OCI-LY1 (cell line): Measurements from ENCODE around the gene PTK7.
"Not testable (repeated sequence)": the region's sequence is repeated elsewhere in the genome, so short reads cannot be mapped to it uniquely, and the experiment has no call there.

ENCODE experiments used
- H2AFZ ChIP-seq: fragments of 200-600 bp; sonication (generic), shearing (Covaris generic); 2 replicates; pipeline ENCODE4 v1.6.0; 2014; ENCODE audit warnings: antibody characterized with exemption, mild to moderate bottlenecking, low read length
- H3F3A ChIP-seq: fragments of 200-600 bp; sonication (generic), shearing (Covaris generic); 2 replicates; pipeline ENCODE4 v1.6.0; 2014; ENCODE audit warnings: mild to moderate bottlenecking, antibody characterized with exemption, low read length, moderate library complexity; ENCODE audit not compliant: insufficient read depth
- H3K27ac ChIP-seq: fragments of 200-600 bp; sonication (generic); 2 replicates; pipeline ENCODE4 v1.5.1; 2014; ENCODE audit warnings: low read length, mixed run types, mild to moderate bottlenecking, low read depth; ENCODE audit not compliant: poor library complexity, severe bottlenecking
- H3K27me3 ChIP-seq: fragments of 200-600 bp; sonication (generic); 2 replicates; pipeline ENCODE4 v1.6.0; 2014; ENCODE audit warnings: antibody characterized with exemption, mild to moderate bottlenecking, low read length, moderate library complexity; ENCODE audit not compliant: insufficient read depth
- H3K36me3 ChIP-seq: fragments of 200-600 bp; sonication (generic); 2 replicates; pipeline ENCODE4 v1.6.1; 2014; ENCODE audit warnings: mild to moderate bottlenecking, antibody characterized with exemption, low read length, moderate library complexity, mixed read lengths; ENCODE audit not compliant: insufficient read depth
- H3K4me1 ChIP-seq: fragments of 200-600 bp; sonication (generic); 2 replicates; pipeline ENCODE4 v1.5.1; 2014; ENCODE audit warnings: mild to moderate bottlenecking, low read length, moderate library complexity; ENCODE audit not compliant: insufficient read depth, severe bottlenecking
- H3K4me2 ChIP-seq: fragments of 200-600 bp; sonication (generic), shearing (Covaris generic); 2 replicates; pipeline ENCODE4 v1.6.1; 2014; ENCODE audit warnings: low read length
- H3K4me3 ChIP-seq: fragments of 200-600 bp; sonication (generic); 2 replicates; pipeline ENCODE4 v1.5.1; 2014; ENCODE audit warnings: low read length, low read depth, mild to moderate bottlenecking, mixed read lengths; ENCODE audit not compliant: poor library complexity, severe bottlenecking
- H3K79me2 ChIP-seq: fragments of 200-600 bp; shearing (Covaris generic); 2 replicates; pipeline ENCODE4 v1.6.1; 2016; ENCODE audit warnings: mixed run types, low read length, mixed read lengths; ENCODE audit not compliant: insufficient read depth
- H3K9ac ChIP-seq: fragments of 200-600 bp; sonication (generic), shearing (Covaris generic); 2 replicates; pipeline ENCODE4 v1.6.1; 2014; ENCODE audit warnings: mild to moderate bottlenecking, low read length, mixed read lengths
- H3K9me2 ChIP-seq: fragments of 200-600 bp; sonication (generic), shearing (Covaris generic); 2 replicates; pipeline ENCODE4 v1.6.1; 2014; ENCODE audit warnings: low read depth, mild to moderate bottlenecking, low read length, mixed read lengths
- H3K9me3 ChIP-seq: fragments of 200-600 bp; shearing (Covaris generic); 2 replicates; pipeline ENCODE4 v1.6.1; 2014; ENCODE audit warnings: low read length, mixed read lengths
- H4K20me1 ChIP-seq: fragments of 200-600 bp; sonication (generic), shearing (Covaris generic); 2 replicates; pipeline ENCODE4 v1.6.0; 2016; ENCODE audit warnings: mild to moderate bottlenecking, low read length; ENCODE audit not compliant: insufficient read depth
- EZH2 ChIP-seq: fragments of 200-600 bp; sonication (generic), shearing (Covaris generic); IDR thresholded peaks from 2 replicates; pipeline ENCODE4 v1.8.0; 2017; ENCODE audit warnings: borderline replicate concordance, mixed run types, mild to moderate bottlenecking, antibody characterized with exemption, low read length, moderate library complexity, mixed read lengths
- TF ChIP-seq, protein P1 (sequence below): fragments of 200-600 bp; sonication (generic), shearing (Covaris generic); IDR thresholded peaks from 2 replicates; pipeline ENCODE4 v1.5.1; 2017; ENCODE audit warnings: mild to moderate bottlenecking, antibody characterized with exemption, low read length, moderate library complexity, mixed read lengths

The PTK7 gene

DNA sequence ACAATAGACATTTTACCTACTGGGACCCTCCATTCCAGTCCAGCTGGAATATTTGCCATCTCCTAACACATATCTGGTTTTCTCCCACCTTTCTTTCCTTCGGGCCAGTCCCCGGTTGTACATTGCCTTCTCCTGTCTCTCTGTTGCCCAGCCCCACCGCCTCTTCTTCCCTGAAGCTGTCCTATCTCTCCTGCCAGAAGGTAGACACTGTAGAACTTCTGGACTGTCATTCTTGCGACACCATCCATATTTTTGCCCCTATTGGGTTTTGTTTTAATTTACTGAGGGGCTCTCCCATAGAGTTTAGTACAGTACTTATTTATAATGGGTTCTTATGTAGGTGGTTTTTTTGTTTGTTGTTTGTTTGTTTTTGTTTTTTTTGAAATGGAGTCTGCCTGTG, 4.9 kb downstream of the PTK7 start:
- H3K27ac ChIP-seq, result no peak overlapping the region
- H3K9ac ChIP-seq, result no peak overlapping the region
- H2AFZ ChIP-seq, result no peak overlapping the region
- H3K9me2 ChIP-seq, result no peaks in the 10 kb centered on the region
- H3K36me3 ChIP-seq, result no peaks in the 10 kb centered on the region
- H3K4me2 ChIP-seq, result no peak overlapping the region
- no peaks in the 10 kb centered on the region for H3K9me3 ChIP-seq
- no peaks in the 10 kb centered on the region for H3K27me3 ChIP-seq
- H3F3A ChIP-seq, result no peaks in the 10 kb centered on the region
- no peaks in the 10 kb centered on the region for H3K79me2 ChIP-seq
- no peaks in the 10 kb centered on the region for H4K20me1 ChIP-seq
- peaks cover 8% of the 10 kb centered on the region for H3K4me1 ChIP-seq
- TF ChIP-seq EZH2, result no peak
- TF ChIP-seq, protein P1, sequence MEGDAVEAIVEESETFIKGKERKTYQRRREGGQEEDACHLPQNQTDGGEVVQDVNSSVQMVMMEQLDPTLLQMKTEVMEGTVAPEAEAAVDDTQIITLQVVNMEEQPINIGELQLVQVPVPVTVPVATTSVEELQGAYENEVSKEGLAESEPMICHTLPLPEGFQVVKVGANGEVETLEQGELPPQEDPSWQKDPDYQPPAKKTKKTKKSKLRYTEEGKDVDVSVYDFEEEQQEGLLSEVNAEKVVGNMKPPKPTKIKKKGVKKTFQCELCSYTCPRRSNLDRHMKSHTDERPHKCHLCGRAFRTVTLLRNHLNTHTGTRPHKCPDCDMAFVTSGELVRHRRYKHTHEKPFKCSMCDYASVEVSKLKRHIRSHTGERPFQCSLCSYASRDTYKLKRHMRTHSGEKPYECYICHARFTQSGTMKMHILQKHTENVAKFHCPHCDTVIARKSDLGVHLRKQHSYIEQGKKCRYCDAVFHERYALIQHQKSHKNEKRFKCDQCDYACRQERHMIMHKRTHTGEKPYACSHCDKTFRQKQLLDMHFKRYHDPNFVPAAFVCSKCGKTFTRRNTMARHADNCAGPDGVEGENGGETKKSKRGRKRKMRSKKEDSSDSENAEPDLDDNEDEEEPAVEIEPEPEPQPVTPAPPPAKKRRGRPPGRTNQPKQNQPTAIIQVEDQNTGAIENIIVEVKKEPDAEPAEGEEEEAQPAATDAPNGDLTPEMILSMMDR, result no peak
- H3K4me3 ChIP-seq, result no peak overlapping the region

DNA sequence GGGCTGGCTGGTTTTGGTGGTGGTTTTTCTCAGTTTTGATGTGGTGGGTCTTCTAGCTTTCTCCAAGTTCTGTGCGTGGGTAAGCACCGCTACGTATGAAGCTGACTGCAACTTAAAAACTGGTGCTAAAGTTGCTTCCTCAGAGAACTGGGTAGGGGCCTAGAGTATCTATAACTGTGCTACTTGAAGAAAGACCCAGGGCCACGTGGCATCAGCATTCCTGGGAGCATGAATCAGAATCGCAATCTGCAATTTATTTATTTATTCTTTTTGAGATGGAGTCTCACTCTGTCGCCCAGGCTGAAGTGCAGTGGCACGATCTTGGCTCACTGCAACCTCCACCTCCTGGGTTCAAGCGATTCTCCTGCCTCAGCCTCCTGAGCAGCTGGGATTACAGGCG, 5.8 kb downstream of the PTK7 start:
- H4K20me1 ChIP-seq, H3K27me3 ChIP-seq, H3K4me1 ChIP-seq, H3K9ac ChIP-seq, H3K36me3 ChIP-seq, H3K79me2 ChIP-seq, H3K9me2 ChIP-seq, H3F3A ChIP-seq, H3K4me3 ChIP-seq, H3K27ac ChIP-seq, H2AFZ ChIP-seq, H3K4me2 ChIP-seq, H3K9me3 ChIP-seq: not testable (repeated sequence)

DNA sequence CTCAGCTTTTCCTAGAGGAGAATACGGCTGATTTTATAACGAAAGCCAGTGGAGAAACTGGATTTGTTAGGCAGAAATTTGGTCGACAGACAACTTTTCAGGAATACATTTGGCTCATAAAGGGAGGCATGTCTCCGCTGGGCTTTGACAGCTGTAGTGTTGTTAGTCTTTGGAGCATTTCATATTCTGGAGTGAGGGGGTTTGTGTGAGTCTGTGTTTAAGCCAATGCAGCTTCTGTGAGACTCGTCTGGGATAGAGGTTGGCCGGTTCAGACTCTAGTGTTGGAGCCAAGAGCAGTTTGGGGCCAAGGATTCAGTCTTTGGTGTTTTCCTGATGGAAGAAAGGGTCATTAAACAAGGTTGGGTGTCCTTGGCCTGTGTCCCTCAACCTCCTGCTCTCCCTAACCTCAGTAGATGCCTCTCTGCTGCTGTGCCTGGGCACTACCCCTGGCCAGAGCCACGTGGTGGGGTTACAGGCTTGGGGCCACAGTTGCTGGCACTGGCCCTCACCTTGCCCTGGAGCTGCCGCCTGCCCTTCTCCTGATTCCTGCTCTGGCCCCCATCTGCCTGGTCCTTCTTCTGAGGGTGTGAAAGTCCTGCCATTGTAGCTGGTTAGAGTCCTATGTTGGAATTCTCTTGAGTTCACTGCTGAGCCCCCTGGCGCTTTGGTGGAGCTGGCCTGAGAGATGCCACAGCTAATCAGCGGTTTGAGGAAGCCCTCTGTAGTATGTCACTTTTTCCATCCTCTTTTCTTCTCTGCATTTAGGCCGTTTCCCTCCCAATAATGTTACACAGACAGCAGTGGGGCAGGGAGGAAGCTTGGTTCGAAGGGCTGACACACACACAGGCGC, 6.9 kb downstream of the PTK7 start:
- no peaks in the 10 kb centered on the region for H4K20me1 ChIP-seq
- no peaks in the 10 kb centered on the region for H3K36me3 ChIP-seq
- no peak overlapping the region for H2AFZ ChIP-seq
- no peak overlapping the region for H3K4me3 ChIP-seq
- no peak for TF ChIP-seq EZH2
- TF ChIP-seq, protein P1, result no peak
- no peak overlapping the region for H3K9ac ChIP-seq
- H3K27ac ChIP-seq, result no peak overlapping the region
- H3K9me2 ChIP-seq, result no peaks in the 10 kb centered on the region
- no peaks in the 10 kb centered on the region for H3K27me3 ChIP-seq
- no peaks in the 10 kb centered on the region for H3K9me3 ChIP-seq
- H3K4me1 ChIP-seq, result no peaks in the 10 kb centered on the region
- no peak overlapping the region for H3K4me2 ChIP-seq
- no peaks in the 10 kb centered on the region for H3K79me2 ChIP-seq
- H3F3A ChIP-seq, result no peaks in the 10 kb centered on the region
